SU-DHL-6 (cell line): ENCODE measurements around the gene KCNH6.

Source experiments
- H2AFZ ChIP-seq: fragments of 200-600 bp; sonication (generic); 2 replicates; pipeline ENCODE4 v1.6.1; 2014; ENCODE audit warnings: low read depth, mild to moderate bottlenecking, moderate library complexity, mixed read lengths, antibody characterized with exemption, low read length; ENCODE audit not compliant: severe bottlenecking
- H3F3A ChIP-seq: fragments of 200-600 bp; shearing (Covaris generic); 2 replicates; pipeline ENCODE4 v1.6.0; 2016; ENCODE audit warnings: antibody characterized with exemption, mild to moderate bottlenecking; ENCODE audit not compliant: insufficient read depth
- H3K27ac ChIP-seq: fragments of 200-600 bp; sonication (generic); 2 replicates; pipeline ENCODE4 v1.5.1; 2016; ENCODE audit warnings: low read depth, mild to moderate bottlenecking, low read length, moderate library complexity, mixed read lengths
- H3K27me3 ChIP-seq: fragments of 200-600 bp; sonication (generic), shearing (Covaris generic); 2 replicates; pipeline ENCODE4 v1.6.0; 2014; ENCODE audit warnings: mild to moderate bottlenecking, low read length
- H3K36me3 ChIP-seq: fragments of 200-600 bp; sonication (generic); 2 replicates; pipeline ENCODE4 v1.6.1; 2014; ENCODE audit warnings: mild to moderate bottlenecking, low read length, mixed read lengths
- H3K4me2 ChIP-seq: fragments of 300-600, 200-600 bp; shearing (Covaris generic), sonication (generic); 2 replicates; pipeline ENCODE4 v1.6.0; 2014; ENCODE audit warnings: low read length, low read depth, mild to moderate bottlenecking; ENCODE audit not compliant: poor library complexity, severe bottlenecking
- H3K4me3 ChIP-seq: fragments of 200-600 bp; sonication (generic); 2 replicates; pipeline ENCODE4 v1.5.1; 2014; ENCODE audit warnings: antibody characterized with exemption, low read length, mild to moderate bottlenecking, mixed read lengths; ENCODE audit not compliant: insufficient read depth, poor library complexity, severe bottlenecking
- H3K79me2 ChIP-seq: fragments of 200-600 bp; sonication (generic); 2 replicates; pipeline ENCODE4 v1.6.1; 2014; ENCODE audit warnings: mild to moderate bottlenecking, low read length, moderate library complexity; ENCODE audit not compliant: insufficient read depth
- H3K9ac ChIP-seq: fragments of 200-600 bp; sonication (generic); 2 replicates; pipeline ENCODE4 v1.7.0; 2014; ENCODE audit warnings: mild to moderate bottlenecking, low read length
- H3K9me2 ChIP-seq: fragments of 200-600 bp; sonication (generic); replicated peaks from 2 replicates; pipeline ENCODE4 v1.6.1; 2014; ENCODE audit warnings: low read length; ENCODE audit not compliant: insufficient read depth
- H3K9me3 ChIP-seq: fragments of 200-600 bp; sonication (generic); 2 replicates; pipeline ENCODE4 v1.6.1; 2014; ENCODE audit warnings: low read length, mixed read lengths; ENCODE audit not compliant: insufficient read depth
- H4K20me1 ChIP-seq: fragments of 200-600 bp; sonication (generic); 2 replicates; pipeline ENCODE4 v1.6.1; 2014; ENCODE audit warnings: low read depth, mild to moderate bottlenecking, antibody characterized with exemption, low read length, moderate library complexity, mixed read lengths
- CTCF ChIP-seq: fragments of 200-600 bp; sonication (generic); IDR thresholded peaks from one replicate; pipeline ENCODE4 v1.5.1; 2017; ENCODE audit warnings: antibody characterized with exemption, mild to moderate bottlenecking, low read length, moderate library complexity; ENCODE audit not compliant: insufficient read depth, poor library complexity, severe bottlenecking
- EZH2phosphoT487 ChIP-seq: fragments of 200-600 bp; sonication (generic), shearing (Covaris generic); conservative IDR thresholded peaks from 2 replicates; pipeline ENCODE4 v1.6.1; 2018; ENCODE audit warnings: mild to moderate bottlenecking, antibody characterized with exemption, low read length, moderate library complexity, mixed read lengths

KCNH6 gene

DNA sequence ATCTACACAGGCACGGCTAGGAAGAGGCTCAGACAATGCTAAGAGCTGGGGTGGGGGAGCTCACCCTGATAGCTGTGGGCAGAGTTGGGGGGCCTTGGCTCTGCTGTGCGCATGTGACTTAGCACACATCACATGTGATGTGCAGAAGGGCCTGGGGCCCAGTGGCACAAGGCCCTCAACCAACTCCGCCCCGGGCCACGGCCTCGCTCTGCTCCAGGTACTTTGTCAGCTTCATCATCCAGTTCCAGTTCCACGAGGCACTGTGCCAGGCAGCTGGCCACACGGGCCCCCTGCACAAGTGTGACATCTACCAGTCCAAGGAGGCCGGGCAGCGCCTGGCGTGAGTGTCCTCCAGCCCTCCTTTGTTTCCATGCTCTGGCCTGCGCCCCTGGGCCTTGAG lies 27.0 kb upstream of the KCNH6 start:
- no peaks in the 10 kb centered on the region for H3K27me3 ChIP-seq

GRCh38 chr17:63496663-63497400 lies 26.3 kb upstream of the KCNH6 start:
- no peaks in the 10 kb centered on the region for H3F3A ChIP-seq
- H3K79me2 ChIP-seq, result no peaks in the 10 kb centered on the region
- no peak overlapping the region for H2AFZ ChIP-seq
- H3K4me2 ChIP-seq, result no peak overlapping the region
- H3K9me2 ChIP-seq, result no peaks in the 10 kb centered on the region
- H3K27ac ChIP-seq, result no peak overlapping the region
- H3K4me3 ChIP-seq, result no peak overlapping the region
- no peaks in the 10 kb centered on the region for H3K36me3 ChIP-seq
- H3K27me3 ChIP-seq, result no peaks in the 10 kb centered on the region
- H3K9ac ChIP-seq, result no peak overlapping the region
- no peaks in the 10 kb centered on the region for H4K20me1 ChIP-seq
- TF ChIP-seq CTCF, result no peak
- TF ChIP-seq EZH2phosphoT487, result no peak
- H3K9me3 ChIP-seq, result no peaks in the 10 kb centered on the region

More for the DNA sequence above, 27.0 kb upstream of the KCNH6 start:
- Histone ChIP-seq H2AFZ (no peak overlapping the region), H3K4me3 (no peak overlapping the region), H3K9me2 (no peaks in the 10 kb centered on the region), H4K20me1 (no peaks in the 10 kb centered on the region), H3K79me2 (no peaks in the 10 kb centered on the region), H3F3A (no peaks in the 10 kb centered on the region), H3K36me3 (no peaks in the 10 kb centered on the region), H3K4me2 (no peak overlapping the region), H3K9me3 (no peaks in the 10 kb centered on the region), H3K27ac (no peak overlapping the region), H3K9ac (no peak overlapping the region)
- TF ChIP-seq EZH2phosphoT487 (no peak), CTCF (no peak)

GRCh38 chr17:63497708-63498483 lies 25.3 kb upstream of the KCNH6 start:
- H3K9me2 ChIP-seq, result no peaks in the 10 kb centered on the region
- H3K4me3 ChIP-seq, result no peak overlapping the region
- H3K36me3 ChIP-seq, result no peaks in the 10 kb centered on the region
- no peaks in the 10 kb centered on the region for H3F3A ChIP-seq
- no peak overlapping the region for H3K4me2 ChIP-seq
- H3K27ac ChIP-seq, result no peak overlapping the region
- no peaks in the 10 kb centered on the region for H3K27me3 ChIP-seq
- TF ChIP-seq CTCF (peak; percentile 17), EZH2phosphoT487 (no peak)
- H2AFZ ChIP-seq, result no peak overlapping the region
- no peaks in the 10 kb centered on the region for H3K9me3 ChIP-seq
- no peak overlapping the region for H3K9ac ChIP-seq
- H3K79me2 ChIP-seq, result no peaks in the 10 kb centered on the region
- no peaks in the 10 kb centered on the region for H4K20me1 ChIP-seq
